ENCODE results near the gene PRSS33.

PRSS33 gene

GRCh38 chr16:2775131-2775716, 12.1 kb downstream of the PRSS33 start:
- no peak for DNase-seq (ENCODE audit: extremely low spot score)
- ChIA-PET POLR2A (interaction anchor here (0.8 to 4.0 kb wide), 2 partner anchors 11 to 22 kb away, joined by 3 to 42 read pairs; partner anchors contain the start of gene SRRM2), CTCF (no interaction called here)
- no peak for TF ChIP-seq ZNF384 (IDR thresholded peaks at IDR 0.05)
- no peak for TF ChIP-seq FOXK2 (IDR thresholded peaks at IDR 0.05)
- TF ChIP-seq BHLHE40 (IDR thresholded peaks at IDR 0.05; ENCODE audit: borderline replicate concordance), result no peak
- no peak for TF ChIP-seq LEF1 (IDR thresholded peaks at IDR 0.05; ENCODE audit: borderline replicate concordance)
- TF ChIP-seq HDGF (IDR thresholded peaks at IDR 0.05; ENCODE audit: borderline replicate concordance), result no peak

GRCh38 chr16:2774161-2774891, 13.0 kb downstream of the PRSS33 start:
- TF ChIP-seq NFRKB (IDR thresholded peaks at IDR 0.05) (no peak), ARNT (IDR thresholded peaks at IDR 0.05) (no peak), PKNOX1 (IDR thresholded peaks at IDR 0.05) (no peak), HDGF (IDR thresholded peaks at IDR 0.05; ENCODE audit: borderline replicate concordance) (no peak), LEF1 (IDR thresholded peaks at IDR 0.05; ENCODE audit: borderline replicate concordance) (no peak), BHLHE40 (IDR thresholded peaks at IDR 0.05; ENCODE audit: borderline replicate concordance) (no peak), ELF4 (IDR thresholded peaks at IDR 0.05) (no peak), TARDBP (IDR thresholded peaks at IDR 0.05) (no peak), SUZ12 (IDR thresholded peaks at IDR 0.05) (no peak), CTBP1 (IDR thresholded peaks at IDR 0.05; ENCODE audit: borderline replicate concordance) (no peak), SP1 (IDR thresholded peaks at IDR 0.05) (no peak), FOXA1 (IDR thresholded peaks at IDR 0.05) (no peak), FOXM1 (IDR thresholded peaks at IDR 0.05; ENCODE audit: borderline replicate concordance) (no peak), L3MBTL2 (conservative IDR thresholded peaks at IDR 0.05) (no peak), FOXK2 (IDR thresholded peaks at IDR 0.05) (no peak), ZNF384 (IDR thresholded peaks at IDR 0.05) (no peak)
- no peak for DNase-seq (ENCODE audit: extremely low spot score)
- ChIA-PET POLR2A (interaction anchor here (1.3 to 4.0 kb wide), 2 partner anchors 18 to 22 kb away, joined by 3 to 42 read pairs; partner anchors contain the start of gene SRRM2), CTCF (no interaction called here)

- ChIA-PET CTCF (no interaction called here), POLR2A (interaction anchor here (1.1 to 4.0 kb wide), 3 partner anchors 17 to 95 kb away, joined by 3 to 42 read pairs (median 3); partner anchors contain the start of gene SRRM2)
- no peak for DNase-seq (ENCODE audit: extremely low spot score)
- no peak for TF ChIP-seq TARDBP (IDR thresholded peaks at IDR 0.05)
- TF ChIP-seq L3MBTL2 (conservative IDR thresholded peaks at IDR 0.05), result no peak
- no peak for TF ChIP-seq CTBP1 (IDR thresholded peaks at IDR 0.05; ENCODE audit: borderline replicate concordance)
- no peak for TF ChIP-seq LEF1 (IDR thresholded peaks at IDR 0.05; ENCODE audit: borderline replicate concordance)
- TF ChIP-seq FOXM1 (IDR thresholded peaks at IDR 0.05; ENCODE audit: borderline replicate concordance), result no peak
- TF ChIP-seq HDGF (IDR thresholded peaks at IDR 0.05; ENCODE audit: borderline replicate concordance), result no peak
- TF ChIP-seq ARNT (IDR thresholded peaks at IDR 0.05), result no peak
- no peak for TF ChIP-seq ELF4 (IDR thresholded peaks at IDR 0.05)
- TF ChIP-seq BHLHE40 (IDR thresholded peaks at IDR 0.05; ENCODE audit: borderline replicate concordance), result no peak
- TF ChIP-seq FOXA1 (IDR thresholded peaks at IDR 0.05), result no peak
- TF ChIP-seq PKNOX1 (IDR thresholded peaks at IDR 0.05), result no peak
- no peak for TF ChIP-seq ZNF384 (IDR thresholded peaks at IDR 0.05)
- TF ChIP-seq SUZ12 (IDR thresholded peaks at IDR 0.05), result no peak
- TF ChIP-seq SP1 (IDR thresholded peaks at IDR 0.05), result no peak
Measured at GRCh38 chr16:2773188-2773968, 14.0 kb downstream of the PRSS33 start.

GRCh38 chr16:2771496-2772402, 15.6 kb downstream of the PRSS33 start:
- no peak for DNase-seq (ENCODE audit: extremely low spot score)
- ChIA-PET CTCF (no interaction called here), POLR2A (interaction anchor here (0.9 to 1.1 kb wide), 2 partner anchors 19 to 96 kb away, joined by 3 read pairs; partner anchors contain the start of gene SRRM2)
- no peak for TF ChIP-seq LEF1 (IDR thresholded peaks at IDR 0.05; ENCODE audit: borderline replicate concordance)
- TF ChIP-seq ELF4 (IDR thresholded peaks at IDR 0.05), result no peak
- TF ChIP-seq FOXK2 (IDR thresholded peaks at IDR 0.05), result no peak
- no peak for TF ChIP-seq ZNF384 (IDR thresholded peaks at IDR 0.05)
- TF ChIP-seq L3MBTL2 (conservative IDR thresholded peaks at IDR 0.05), result no peak
- no peak for TF ChIP-seq PKNOX1 (IDR thresholded peaks at IDR 0.05)
- TF ChIP-seq BHLHE40 (IDR thresholded peaks at IDR 0.05; ENCODE audit: borderline replicate concordance), result no peak
